Stimulated activated CD4-positive, alpha-beta T cell treated with anti-CD3 and anti-CD28 coated beads, Interleukin-15, amount 100 ng/mL, for 48 hours (primary cell): Measurements from ENCODE around the gene SMCHD1.

ENCODE experiments used
- DNase-seq, 2 donors: peaks; one replicate each; pipeline ENCODE4 v3.0.0-alpha.2; 2020; ENCODE audit warnings: low read depth in 2 of 2

SMCHD1 gene

DNA sequence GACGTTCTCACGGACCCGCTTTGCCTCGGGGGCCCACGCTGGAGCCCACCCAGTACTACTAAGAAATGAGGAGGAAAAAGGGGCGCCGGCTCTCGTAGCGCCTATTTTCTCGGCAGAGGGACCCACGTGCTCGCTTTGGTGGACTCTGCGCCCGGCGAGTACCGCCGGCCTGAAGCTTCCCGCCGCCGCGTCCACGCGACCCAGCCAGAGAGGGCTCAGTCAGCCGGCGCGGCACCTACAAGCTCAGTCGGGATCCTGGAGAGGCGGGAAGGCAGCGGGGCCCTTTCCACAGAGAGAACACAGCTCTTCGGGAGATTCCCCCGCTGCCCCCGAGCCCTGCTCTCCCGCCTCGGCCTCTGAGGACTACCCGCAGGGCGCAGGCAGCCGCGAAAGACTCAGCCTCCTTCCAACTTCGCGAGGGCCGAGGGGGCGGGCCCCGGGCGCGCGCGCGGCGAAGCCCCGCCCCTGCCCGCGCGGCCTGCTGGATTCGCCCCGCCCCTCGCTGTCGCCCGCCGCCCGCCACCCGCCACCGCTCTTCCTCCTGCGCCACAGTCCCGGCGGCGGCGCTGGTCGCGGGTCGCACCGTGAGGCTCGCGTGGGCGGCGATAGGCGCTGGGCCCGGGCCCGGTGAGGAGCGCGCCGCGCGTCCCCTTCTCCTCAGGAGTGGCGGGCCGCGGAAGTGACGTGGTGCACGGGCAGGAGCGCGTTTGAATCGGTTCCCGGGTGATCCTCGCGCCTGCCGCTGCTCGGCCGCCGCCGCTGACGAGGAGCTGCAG lies at the start of gene SMCHD1:
TSS of gene SMCHD1 (plus strand) at position 549 of the 776 bp plus-strand sequence. CDS start 350 bp downstream, outside the sequence.
- DNase-seq: peak; percentile 83 to 93

DNA sequence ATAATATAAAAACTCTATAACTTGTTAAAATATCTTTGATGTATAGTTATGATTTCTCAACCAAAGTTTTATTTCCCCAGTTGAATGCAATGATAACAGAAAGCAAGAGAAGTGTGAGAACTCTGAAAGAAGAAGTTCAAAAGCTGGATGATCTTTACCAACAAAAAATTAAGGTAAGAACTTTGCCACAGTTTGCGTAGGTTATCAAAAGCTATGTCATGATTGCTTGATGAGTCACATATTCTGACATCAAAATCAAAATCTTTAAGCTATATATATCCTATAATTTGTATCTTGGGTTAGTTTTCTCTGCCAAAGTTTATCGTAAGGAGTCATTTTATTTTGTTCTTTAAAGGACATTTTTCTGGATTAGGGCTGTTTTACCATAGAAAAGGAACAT lies 49.2 kb upstream of the SMCHD1 start:
- no peak for DNase-seq

GRCh38 chr18:2609604-2610003 lies 45.9 kb upstream of the SMCHD1 start:
- no peak for DNase-seq

GRCh38 chr18:2610549-2610948 lies 45.0 kb upstream of the SMCHD1 start:
- DNase-seq: no peak

DNA sequence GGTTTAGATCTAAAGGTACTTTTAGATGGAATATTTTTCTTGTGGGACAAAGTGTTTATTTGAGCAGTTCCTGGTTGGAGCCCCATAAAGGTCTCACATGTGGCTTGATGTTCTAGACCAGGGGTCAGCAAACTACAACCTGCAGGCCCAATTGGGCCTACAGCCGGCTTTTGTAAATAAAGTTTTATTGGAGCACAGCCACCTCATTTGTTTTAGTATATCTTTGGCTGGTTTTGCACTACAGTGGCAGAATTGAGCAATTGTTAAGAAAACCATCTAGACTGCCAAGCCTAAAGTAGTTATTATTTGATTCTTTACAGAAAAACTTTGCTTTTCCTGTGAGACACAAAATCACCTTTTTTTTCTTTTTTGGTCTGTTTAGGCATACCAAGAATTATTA lies 42.5 kb upstream of the SMCHD1 start:
- no peak for DNase-seq

DNA sequence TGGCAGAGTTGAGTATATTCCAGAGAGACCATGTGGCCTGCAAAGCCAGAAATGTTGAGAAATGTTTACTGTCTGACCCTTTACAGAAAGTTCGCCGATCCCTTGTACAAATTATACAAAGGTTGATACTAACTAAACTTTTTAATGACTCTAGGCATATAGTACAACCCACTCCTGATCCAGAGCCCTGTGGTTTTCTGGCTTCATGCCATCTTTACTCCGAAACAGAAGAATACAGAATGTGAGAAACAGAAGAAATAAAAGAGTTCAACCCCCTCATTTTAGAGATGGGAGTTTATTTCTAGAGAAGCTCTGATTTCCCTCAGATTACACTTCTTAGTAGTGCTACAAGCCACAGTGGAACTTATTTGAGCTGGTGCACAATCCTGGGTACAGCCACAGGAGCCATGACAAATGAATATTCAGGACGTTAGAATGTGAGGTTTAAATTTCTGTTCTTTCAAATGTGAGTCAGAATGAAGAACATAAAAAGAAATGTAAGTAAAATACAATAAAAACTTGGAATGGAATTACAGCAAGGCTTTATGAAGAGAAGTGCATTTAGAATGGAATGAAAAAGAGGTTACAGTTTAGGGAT lies 38.0 kb upstream of the SMCHD1 start:
- DNase-seq: no peak

- DNase-seq: no peak
Measured at GRCh38 chr18:2618009-2618408, 37.5 kb upstream of the SMCHD1 start.

DNA sequence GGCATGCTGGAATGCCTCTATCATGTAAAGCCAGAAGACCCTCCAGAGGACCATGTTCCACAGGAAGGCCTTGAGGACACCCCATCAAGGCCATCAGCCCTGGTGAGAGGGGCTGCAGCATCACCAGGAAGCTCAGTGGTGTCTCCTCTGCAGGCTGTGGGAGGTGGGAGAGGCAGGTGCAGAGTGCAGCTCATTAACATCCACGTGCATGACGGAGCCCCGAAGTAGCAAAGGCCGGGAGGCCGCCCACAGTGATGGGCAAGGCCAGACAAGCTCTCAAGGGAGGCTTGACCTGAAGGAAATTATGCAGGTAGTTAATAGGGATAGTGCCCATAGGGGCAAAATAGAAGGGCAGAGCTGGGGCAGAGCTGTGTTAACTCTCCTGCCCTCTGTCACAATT lies 30.3 kb upstream of the SMCHD1 start:
- DNase-seq: no peak

DNA sequence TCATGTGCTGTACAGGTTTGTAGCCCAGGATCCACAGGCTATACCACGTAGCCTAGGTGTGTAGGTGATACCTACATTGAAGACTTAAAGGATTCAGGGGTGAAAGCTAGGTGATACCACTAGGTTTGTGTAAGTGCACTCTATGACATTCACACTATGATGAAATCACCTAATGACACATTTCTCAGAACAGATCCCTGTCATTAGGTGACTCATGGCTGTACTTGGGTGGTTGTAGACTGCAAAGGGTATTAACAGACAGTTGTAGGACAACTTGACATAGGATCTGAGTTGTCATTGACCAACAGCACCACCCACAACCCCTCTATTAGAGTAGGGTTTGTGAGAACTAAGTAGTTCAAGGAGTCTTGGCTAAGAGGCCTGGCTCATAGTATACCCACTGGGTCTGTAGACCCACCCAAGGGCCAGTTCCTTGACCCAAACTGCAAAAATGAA lies 27.7 kb upstream of the SMCHD1 start:
- peak in 1 of 2 donors; percentile 18 for DNase-seq

DNA sequence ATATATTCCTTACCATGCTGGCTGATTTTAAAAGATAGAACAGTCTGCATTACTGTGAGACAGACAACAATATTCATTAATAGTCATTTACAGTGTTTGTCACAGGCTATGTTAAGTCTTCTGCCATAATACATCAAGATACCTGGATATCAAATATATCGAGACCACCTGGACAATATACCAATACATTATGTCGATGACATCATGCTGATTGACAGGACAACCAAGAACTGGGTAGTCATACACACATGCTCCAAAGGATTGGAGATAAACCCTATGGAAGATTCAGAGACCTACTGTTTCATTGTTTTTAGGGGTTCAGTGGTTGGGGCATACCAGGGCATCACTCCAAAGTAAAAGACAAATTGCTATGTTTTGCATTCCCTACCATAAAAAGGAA lies 26.5 kb upstream of the SMCHD1 start:
- no peak for DNase-seq

DNA sequence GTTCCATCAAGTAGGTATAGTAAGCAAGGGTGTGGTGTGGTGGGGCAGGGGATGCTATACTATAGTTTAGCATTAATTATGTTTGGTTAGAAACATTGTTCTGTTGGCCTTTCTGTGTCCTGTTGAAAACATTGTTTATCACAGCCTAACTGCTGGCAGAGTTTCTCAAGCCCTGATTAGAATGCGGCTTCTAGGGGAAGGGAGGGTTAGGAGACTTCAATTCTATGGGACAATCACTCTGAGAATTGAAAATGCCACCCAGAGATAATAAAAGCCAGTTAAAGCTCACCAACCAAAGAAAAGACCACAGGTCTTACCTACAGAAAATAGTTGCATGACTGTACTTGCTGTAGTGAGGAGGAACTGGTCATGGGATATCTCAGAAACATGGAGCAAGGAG lies 19.9 kb upstream of the SMCHD1 start:
- DNase-seq: no peak

- no peak for DNase-seq
Measured at GRCh38 chr18:2636126-2636631, 19.3 kb upstream of the SMCHD1 start.

GRCh38 chr18:2641638-2642037 lies 13.9 kb upstream of the SMCHD1 start:
- DNase-seq: no peak

GRCh38 chr18:2642771-2643170 lies 12.8 kb upstream of the SMCHD1 start:
- DNase-seq: no peak

DNA sequence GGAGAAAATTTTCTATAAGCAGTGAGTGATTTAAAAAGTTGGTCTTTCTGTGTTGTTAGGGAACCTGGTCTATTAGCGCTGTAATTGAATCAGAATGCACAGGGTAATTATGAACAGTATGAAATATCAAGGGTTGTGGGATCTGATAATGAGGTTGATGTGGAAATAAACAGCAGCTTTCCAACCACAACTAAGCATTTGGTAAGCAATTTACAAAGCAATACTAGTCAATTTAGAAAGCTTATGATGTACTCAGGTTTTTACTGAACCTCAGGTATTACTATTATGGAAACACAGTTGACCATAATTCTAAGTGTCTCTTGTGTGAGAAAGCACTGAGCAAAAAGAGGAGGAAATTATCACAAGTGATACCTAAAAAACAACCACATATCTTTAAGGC lies 11.0 kb upstream of the SMCHD1 start:
- DNase-seq: no peak

GRCh38 chr18:2651981-2652380 lies 3.5 kb upstream of the SMCHD1 start:
- no peak for DNase-seq

DNA sequence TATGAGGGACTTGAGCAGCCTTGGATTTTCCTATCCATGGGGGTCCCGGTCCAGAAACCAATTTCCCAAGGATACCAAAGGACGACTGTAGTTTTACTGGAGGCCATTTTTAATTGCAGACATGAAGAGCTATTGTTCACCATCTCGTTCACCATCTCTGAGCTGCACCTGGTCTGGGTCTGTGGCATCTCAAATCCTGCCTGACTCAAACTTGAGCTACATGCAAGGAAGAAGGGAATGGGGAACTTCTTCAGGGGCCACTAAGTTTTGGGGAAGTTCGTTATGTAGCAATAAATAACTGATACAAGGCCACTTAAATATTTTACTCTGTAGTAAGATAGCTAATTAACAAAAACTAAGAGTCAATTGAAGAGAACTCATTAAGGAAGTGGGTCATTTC lies 2.1 kb upstream of the SMCHD1 start:
- DNase-seq: no peak

DNA sequence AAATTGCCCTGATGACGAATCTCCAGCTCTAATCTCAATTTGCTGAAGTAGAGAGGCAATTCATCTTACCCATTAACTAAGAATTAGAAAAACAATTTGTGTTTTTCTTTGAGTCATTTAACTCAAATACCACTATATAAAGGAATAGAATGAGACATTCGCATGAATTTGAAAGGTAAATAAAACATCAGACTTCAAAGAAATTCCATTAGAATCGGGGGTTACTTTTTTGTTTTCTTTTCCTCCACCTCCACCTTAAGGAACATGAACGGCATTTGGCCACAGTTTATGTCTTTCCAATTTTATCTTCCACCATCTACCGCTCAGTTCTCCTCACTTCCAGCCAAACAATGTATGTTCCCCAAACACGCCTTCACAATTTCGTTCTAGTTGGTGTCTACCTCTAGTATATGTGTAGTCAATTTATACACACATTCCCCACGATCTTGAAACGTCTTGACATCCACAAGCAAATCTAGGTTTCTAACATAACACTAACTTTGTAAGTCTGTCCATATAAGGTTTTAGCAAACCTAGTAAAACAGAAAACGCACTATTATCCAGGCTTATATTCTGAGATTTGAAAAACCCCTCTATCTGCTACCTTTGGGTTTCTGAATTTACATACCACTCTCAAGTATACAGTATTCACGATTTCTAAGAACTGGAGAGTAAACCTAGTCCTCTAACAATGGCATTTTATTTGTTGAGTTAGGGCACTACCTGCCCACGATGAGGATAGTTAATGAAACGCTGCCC lies 1.2 kb upstream of the SMCHD1 start:
- DNase-seq: no peak

DNA sequence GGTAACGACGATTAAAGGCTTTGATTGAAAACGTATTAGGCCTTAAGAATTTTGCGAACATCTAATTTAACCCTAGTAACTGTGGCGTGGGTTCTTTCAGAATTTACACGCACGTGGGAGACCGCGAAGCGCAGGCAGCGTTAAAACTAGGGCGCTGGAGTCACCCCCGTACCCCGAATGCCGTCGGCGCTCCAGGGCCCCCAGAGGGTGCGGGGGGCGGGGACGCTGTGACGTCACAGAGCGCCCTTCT lies 673 bp upstream of the SMCHD1 start:
- peak; percentile 47 to 48 for DNase-seq

GRCh38 chr18:2655954-2656236 lies 369 bp downstream of the SMCHD1 start:
- no peak for DNase-seq

DNA sequence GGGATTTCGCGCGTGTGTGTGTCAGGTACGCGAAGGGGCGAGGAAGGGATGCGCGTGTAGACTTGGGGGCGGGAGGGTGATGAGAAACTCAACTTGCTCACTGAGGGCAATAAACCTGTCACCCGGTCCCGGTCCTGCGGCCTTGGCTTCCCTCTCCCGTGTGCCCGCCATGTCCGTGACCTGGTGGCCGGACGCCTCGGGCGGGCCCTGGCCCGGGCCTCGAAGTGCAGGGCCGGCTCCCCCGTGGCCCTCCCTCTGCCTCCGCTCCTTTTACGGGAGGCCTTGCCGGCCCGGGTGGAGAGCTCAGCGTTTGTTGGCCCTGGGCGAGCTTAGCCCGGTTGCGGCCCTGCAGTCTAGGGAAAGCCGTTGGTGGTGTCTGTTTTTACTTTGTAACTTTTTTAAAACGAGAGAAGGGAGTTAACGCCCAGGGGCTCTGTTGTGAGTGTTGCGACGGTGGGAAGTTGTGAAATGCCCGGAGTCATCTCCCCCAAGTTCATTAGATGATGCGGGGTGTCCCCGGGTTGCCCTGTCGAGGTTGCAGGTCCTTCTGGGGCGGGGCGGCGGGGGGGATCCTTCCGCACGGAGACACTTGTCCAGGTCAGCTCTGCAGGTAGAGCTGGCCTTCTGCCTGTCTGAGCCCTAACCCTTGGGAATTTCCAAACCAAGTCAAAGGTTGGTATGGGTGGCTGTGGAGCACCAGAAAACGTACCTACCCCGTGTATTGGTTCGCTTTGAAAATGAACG lies 883 bp downstream of the SMCHD1 start:
- peak in 1 of 2 donors; percentile 26 for DNase-seq

- DNase-seq: no peak
Measured at GRCh38 chr18:2656981-2657512, 1.5 kb downstream of the SMCHD1 start.
